Measurements from ENCODE around the gene EIPR1. TPM values are rescaled to one million over a fixed set of nuclear protein-coding genes. Genes with fewer than 3 reads are reported as not detected.

The EIPR1 gene
- total RNA-seq (10 to 100 TPM in 3 of 7 donors, 1 to 10 TPM in 4; 6.6 to 16.6 (median 9.2) TPM), polyA plus RNA-seq (1 to 10 TPM; 8.3 to 8.9 TPM)
- long read RNA-seq, donor 1, transcript EIPR1-201 (9 exons, 1,766 nt): major isoform, 54 of 60 reads
- long read RNA-seq, donor 1, partial matches to known transcripts: 1 of 60 reads
- long read RNA-seq, donor 1, other reads (novel, unspliced or antisense): 5 of 60 reads
- long read RNA-seq, donor 2, partial matches to known transcripts: 6 of 7 reads
- long read RNA-seq, donor 2, other reads (novel, unspliced or antisense): 0 of 7 reads
- long read RNA-seq, donor 3, transcript EIPR1-201 (9 exons, 1,766 nt): major isoform, 14 of 16 reads
- long read RNA-seq, donor 3, partial matches to known transcripts: 1 of 16 reads
- long read RNA-seq, donor 3, other reads (novel, unspliced or antisense): 1 of 16 reads

DNA sequence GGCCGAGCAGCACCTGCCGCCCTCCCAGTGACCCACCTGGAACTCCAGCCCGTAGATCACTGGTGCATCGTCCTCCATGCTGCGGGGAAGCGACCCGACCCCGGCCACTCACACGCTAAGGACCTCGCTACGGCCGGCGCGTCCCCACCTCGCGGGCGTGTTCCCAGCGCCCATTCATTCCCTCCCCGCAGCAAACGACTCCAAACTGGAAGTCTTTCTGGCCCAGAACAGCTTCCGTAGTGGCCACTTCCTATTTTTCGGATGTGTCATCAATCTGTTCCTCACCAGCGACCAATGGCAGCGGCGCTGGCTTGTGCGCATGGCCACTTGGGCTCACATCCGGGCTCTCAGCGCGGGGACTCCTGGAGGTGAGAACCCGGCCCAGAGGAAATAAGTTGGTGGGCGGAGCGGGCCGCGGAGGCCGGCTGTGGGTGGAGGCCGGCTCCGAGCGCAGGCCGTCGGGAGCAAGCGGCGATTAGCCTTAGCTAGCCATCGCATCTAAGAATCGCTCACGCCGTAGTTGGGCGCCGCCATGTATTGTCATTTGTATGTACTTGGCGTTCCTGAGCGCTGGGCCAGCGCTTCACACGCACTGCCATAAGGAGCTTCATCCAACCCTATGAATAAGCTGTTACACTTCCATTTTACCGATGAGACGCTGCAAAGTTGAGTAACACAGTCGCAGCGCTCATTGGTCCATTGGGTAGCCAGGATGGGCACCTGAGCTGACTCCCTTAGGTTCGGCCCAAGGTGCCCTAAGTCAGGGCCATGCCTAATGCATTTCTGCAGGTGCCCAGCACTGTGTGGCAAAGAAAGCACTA, at the start of gene EIPR1:
Gene EIPR1, minus strand, starts transcription at position 207 of the 821 bp plus-strand sequence. Its CDS starts 129 bp downstream, at position 78.
- peaks cover 8% of the 10 kb centered on the region for H3K4me1 ChIP-seq (ENCODE audit: insufficient read depth)
- peak within 1 kb of the TSS; percentile 14 to 83 for H3K27ac ChIP-seq
- intact Hi-C loops (cut with DNase I): no loop called here
- H3K27me3 ChIP-seq: no peaks in the 10 kb centered on the region
- DNase-seq: peak; percentile 96 to 98 (median 96)
- TF ChIP-seq POLR2A (IDR thresholded peaks at IDR 0.05) (peak; percentile 57), EP300 (IDR thresholded peaks at IDR 0.05) (no peak)
- TF ChIP-seq, protein P1, sequence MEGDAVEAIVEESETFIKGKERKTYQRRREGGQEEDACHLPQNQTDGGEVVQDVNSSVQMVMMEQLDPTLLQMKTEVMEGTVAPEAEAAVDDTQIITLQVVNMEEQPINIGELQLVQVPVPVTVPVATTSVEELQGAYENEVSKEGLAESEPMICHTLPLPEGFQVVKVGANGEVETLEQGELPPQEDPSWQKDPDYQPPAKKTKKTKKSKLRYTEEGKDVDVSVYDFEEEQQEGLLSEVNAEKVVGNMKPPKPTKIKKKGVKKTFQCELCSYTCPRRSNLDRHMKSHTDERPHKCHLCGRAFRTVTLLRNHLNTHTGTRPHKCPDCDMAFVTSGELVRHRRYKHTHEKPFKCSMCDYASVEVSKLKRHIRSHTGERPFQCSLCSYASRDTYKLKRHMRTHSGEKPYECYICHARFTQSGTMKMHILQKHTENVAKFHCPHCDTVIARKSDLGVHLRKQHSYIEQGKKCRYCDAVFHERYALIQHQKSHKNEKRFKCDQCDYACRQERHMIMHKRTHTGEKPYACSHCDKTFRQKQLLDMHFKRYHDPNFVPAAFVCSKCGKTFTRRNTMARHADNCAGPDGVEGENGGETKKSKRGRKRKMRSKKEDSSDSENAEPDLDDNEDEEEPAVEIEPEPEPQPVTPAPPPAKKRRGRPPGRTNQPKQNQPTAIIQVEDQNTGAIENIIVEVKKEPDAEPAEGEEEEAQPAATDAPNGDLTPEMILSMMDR (IDR thresholded peaks at IDR 0.05): peak in 2 of 3 donors; percentile 19 to 31
- H3K9me3 ChIP-seq: no peaks in the 10 kb centered on the region
- WGBS, 3 donors: 1 to 2% (median 1%) methylated on average over 56 to 57 of the region's 57 CpGs
- no peaks in the 10 kb centered on the region for H3K36me3 ChIP-seq
- H3K4me3 ChIP-seq: peak within 1 kb of the TSS; percentile 82

DNA sequence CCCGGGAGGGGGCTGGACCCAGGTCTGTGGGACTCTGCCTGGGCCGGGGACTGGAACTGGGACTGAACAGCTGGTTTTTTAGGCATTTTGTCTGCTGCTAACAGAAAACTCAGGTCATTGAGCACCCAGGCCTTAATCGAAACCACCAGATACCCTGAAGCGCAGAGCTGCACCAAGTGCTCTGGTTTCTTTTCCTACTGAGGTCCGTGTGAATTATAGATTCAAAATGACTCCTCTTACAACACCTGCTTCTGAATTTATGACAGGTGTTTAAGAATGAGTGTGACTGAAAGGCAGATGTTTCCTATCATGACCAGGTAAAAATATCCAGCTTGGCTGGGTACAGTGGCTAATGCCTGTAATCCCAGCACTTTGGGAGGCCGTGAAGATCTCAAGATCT, 49.7 kb upstream of the EIPR1 start:
- Histone ChIP-seq H3K4me3 (no peak overlapping the region), H3K9me3 (no peaks in the 10 kb centered on the region), H3K27me3 (no peaks in the 10 kb centered on the region), H3K36me3 (no peaks in the 10 kb centered on the region), H3K4me1 (ENCODE audit: insufficient read depth) (no peaks in the 10 kb centered on the region), H3K27ac (no peak overlapping the region)
- TF ChIP-seq, protein P1 (IDR thresholded peaks at IDR 0.05): no peak
- no peak for TF ChIP-seq EP300 (IDR thresholded peaks at IDR 0.05)
- TF ChIP-seq POLR2A (IDR thresholded peaks at IDR 0.05): no peak
- WGBS, 3 donors: 75 to 87% (median 85%) methylated on average over 6 of the region's 6 CpGs
- DNase-seq: no peak
- intact Hi-C loops (cut with DNase I): loop anchor here in 2 of 4 donors (10.0 kb wide), 2 partner anchors 108 to 228 kb away; partner anchors contain the start of gene ALLC (in 1 of the 2)

DNA sequence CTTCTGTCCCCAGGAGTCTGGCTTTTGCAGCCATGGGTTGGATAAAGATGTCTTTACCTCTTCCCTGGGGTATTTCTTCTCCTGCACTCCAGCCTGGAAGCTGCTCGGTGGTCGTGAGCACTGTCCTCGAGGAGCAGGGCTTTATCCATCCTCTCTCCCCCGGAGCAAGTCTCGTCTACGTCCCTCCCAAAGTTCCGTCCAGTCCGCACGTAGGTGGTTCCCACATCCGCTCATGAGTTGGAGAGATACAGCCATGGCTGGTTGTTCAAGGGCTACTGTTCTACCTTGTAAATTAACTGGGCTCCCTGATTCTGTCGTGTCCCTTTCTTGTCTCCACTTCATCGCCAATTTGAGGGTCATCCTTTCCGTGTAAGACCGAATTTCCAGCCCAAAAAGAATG, 49.0 kb upstream of the EIPR1 start:
- Histone ChIP-seq H3K27me3 (no peaks in the 10 kb centered on the region), H3K27ac (no peak overlapping the region), H3K36me3 (no peaks in the 10 kb centered on the region), H3K9me3 (no peaks in the 10 kb centered on the region), H3K4me3 (no peak overlapping the region), H3K4me1 (ENCODE audit: insufficient read depth) (no peaks in the 10 kb centered on the region)
- TF ChIP-seq POLR2A (IDR thresholded peaks at IDR 0.05) (no peak), EP300 (IDR thresholded peaks at IDR 0.05) (no peak)
- TF ChIP-seq, protein P1 (IDR thresholded peaks at IDR 0.05): no peak
- 94 to 95% (median 95%) methylated on average over 14 of the region's 14 CpGs for WGBS, 3 donors
- no peak for DNase-seq
- intact Hi-C loops (cut with DNase I): loop anchor here in 2 of 4 donors (10.0 kb wide), 2 partner anchors 108 to 228 kb away; partner anchors contain the start of gene ALLC (in 1 of the 2)

DNA sequence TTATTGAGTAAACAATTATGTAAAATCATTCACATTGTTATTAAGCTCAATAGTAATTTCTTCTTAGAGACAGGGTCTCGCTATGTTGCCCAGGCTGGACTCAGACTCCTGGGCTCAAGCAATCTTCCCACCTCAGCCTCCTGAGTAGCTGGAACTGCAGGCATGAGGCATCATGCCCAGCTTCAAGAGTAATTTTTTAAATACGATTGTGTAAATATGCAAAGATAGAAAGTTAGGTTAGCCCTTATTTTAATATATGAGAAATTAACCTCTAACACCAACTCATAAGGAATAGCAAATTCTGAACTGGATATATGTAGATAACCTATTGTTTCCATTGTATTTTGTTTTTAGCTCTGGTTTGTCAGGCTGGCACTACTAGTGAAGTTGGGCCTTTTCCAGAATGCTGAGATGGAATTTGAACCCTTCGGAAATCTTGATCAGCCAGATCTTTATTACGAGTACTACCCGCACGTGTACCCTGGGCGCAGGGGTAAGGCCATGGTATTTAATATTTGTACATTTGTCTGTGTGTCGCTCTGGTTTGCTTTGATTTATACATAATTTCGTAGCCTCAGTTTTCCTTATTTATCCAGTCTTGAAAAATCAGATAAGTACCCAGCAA, 46.7 kb upstream of the EIPR1 start:
- Histone ChIP-seq H3K4me3 (no peak overlapping the region), H3K9me3 (no peaks in the 10 kb centered on the region), H3K27me3 (no peaks in the 10 kb centered on the region), H3K27ac (no peak overlapping the region), H3K4me1 (ENCODE audit: insufficient read depth) (no peaks in the 10 kb centered on the region), H3K36me3 (no peaks in the 10 kb centered on the region)
- intact Hi-C loops (cut with DNase I): loop anchor here in 3 of 4 donors (2.0 to 10.0 kb wide), 4 partner anchors 37 to 231 kb away; partner anchors contain the start of gene ALLC (in 1 of the 3)
- no peak for DNase-seq
- 88 to 95% (median 93%) methylated on average over 9 of the region's 9 CpGs for WGBS, 3 donors
- TF ChIP-seq POLR2A (IDR thresholded peaks at IDR 0.05) (no peak), EP300 (IDR thresholded peaks at IDR 0.05) (no peak)
- TF ChIP-seq, protein P1 (IDR thresholded peaks at IDR 0.05): no peak

Data from ovary (tissue), 10 donors.